ENCODE results near the gene APBB1IP. TPM values are rescaled to one million over a fixed set of nuclear protein-coding genes. Genes with fewer than 3 reads are reported as not detected.

The APBB1IP gene
- polyA plus RNA-seq, 3 donors = 1.2 to 1.8 (median 1.7) TPM

Other genes with a start within 250 kb of the APBB1IP start
- 1 to 10 TPM; 1.2 to 2.8 (median 1.6) TPM for gene GAD2, start 221.6 kb upstream of the APBB1IP start, polyA plus RNA-seq (ENCODE audit: insufficient read length in 3 of 3)

Data from right renal cortex interstitium (tissue), 3 donors.